ENCODE data around the gene ASZ1.

ASZ1 gene

GRCh38 chr7:117338020-117338419, 89.3 kb downstream of the ASZ1 start:
- DNase-seq (ENCODE audit: extremely low read depth, low read depth): no peak
- TF ChIP-seq CTCF (IDR thresholded peaks at IDR 0.05; ENCODE audit: low read depth, low read length): no peak; the same call in 1 of the 2 replicates

GRCh38 chr7:117333168-117333567, 94.1 kb downstream of the ASZ1 start:
- DNase-seq (ENCODE audit: extremely low read depth, low read depth): no peak
- TF ChIP-seq CTCF (IDR thresholded peaks at IDR 0.05; ENCODE audit: low read depth, low read length): no peak; the same call in 1 of the 2 replicates

GRCh38 chr7:117332031-117332430, 95.3 kb downstream of the ASZ1 start:
- DNase-seq (ENCODE audit: extremely low read depth, low read depth): no peak
- no peak for TF ChIP-seq CTCF (IDR thresholded peaks at IDR 0.05; ENCODE audit: low read depth, low read length)

DNA sequence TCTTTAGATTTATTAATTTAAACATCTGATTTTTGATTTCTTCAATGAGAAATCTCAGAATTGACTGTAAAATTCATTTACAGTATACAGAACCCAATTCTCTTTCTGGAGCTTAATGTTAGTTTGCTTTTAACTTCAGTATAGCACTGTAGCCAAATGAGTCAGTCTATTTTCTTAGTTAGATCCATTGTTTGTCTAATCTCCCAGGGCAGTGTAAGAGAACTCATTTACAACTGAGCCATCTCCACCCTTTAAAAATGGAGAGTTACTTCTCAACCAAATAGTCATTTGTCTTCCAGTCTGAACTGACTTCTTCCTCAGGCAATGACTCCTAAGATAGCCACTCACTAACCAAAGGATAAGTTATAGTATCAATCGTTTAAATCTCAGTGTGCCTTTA, 101.5 kb downstream of the ASZ1 start:
- DNase-seq (ENCODE audit: extremely low read depth, low read depth): no peak
- no peak for TF ChIP-seq CTCF (IDR thresholded peaks at IDR 0.05; ENCODE audit: low read depth, low read length)

- no peak for TF ChIP-seq CTCF (IDR thresholded peaks at IDR 0.05; ENCODE audit: low read depth, low read length)
- DNase-seq (ENCODE audit: extremely low read depth, low read depth): no peak
These were observed 102.3 kb downstream of the ASZ1 start for GRCh38 chr7:117324960-117325359.

DNA sequence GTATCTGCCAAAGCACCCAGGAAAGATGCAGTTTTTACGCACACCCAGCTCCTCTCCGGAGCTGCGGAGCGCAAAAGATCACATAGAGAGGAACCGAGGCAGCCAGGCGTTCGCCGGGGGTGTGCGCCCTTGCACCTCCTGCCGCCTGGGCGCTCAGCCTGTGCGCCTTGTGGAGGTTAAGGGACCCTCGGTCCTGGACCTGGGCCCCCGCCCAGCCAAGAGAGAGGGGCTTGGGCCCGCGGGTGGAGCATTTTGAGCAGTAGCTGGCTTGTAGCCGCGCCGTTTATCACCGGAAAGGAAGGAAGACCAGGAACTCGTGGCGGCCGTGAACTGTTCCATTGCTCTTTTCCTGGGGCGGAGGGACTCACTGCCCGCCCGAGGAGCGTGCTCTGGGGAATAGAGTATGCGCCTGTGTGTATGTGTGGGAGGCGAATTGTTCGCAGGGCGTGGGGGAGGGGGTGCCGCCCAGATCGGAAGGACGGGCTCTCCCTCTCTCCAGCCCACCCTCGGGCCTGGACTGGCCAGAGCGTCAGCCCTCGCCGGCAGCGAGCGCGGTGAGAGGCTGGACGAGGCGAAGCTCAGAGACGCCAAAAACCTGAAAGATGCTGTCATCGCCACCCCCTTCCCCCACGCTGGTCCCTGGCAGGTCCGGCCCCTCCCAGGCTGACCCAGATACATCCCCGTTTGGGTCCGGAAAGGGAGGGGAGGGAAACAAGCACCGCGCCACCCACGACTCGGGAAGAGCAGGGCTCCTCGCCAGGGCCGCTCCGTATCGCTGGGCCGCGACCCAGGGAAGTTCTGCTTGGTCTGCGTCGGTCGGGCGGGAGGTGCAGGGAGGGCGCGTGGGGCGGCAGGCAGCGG, 103.2 kb downstream of the ASZ1 start:
- DNase-seq (ENCODE audit: extremely low read depth, low read depth): no peak
- no peak for TF ChIP-seq CTCF (IDR thresholded peaks at IDR 0.05; ENCODE audit: low read depth, low read length)

GRCh38 chr7:117323305-117323850, 103.9 kb downstream of the ASZ1 start:
- no peak for DNase-seq (ENCODE audit: extremely low read depth, low read depth)

More at GRCh38 chr7:117323305-117323850, 103.9 kb downstream of the ASZ1 start:
- no peak for TF ChIP-seq CTCF (IDR thresholded peaks at IDR 0.05; ENCODE audit: low read depth, low read length)
